GM18951 (cell line): Measurements from ENCODE around the gene PDLIM3.
"Not testable (repeated sequence)": the region's sequence is repeated elsewhere in the genome, so short reads cannot be mapped to it uniquely, and the experiment has no call there.

ENCODE experiments used
- POLR2A ChIP-seq: IDR thresholded peaks from 4 replicates; pipeline ENCODE4 v1.6.1; 2011; ENCODE audit warnings: mild to moderate bottlenecking; ENCODE audit not compliant: insufficient read length, insufficient read depth; ENCODE audit errors: extremely low read depth
- in situ Hi-C: fragments of 300-500 bp; cut with MboI; formaldehyde crosslinking; loops from one replicate; pipeline ENCODE4 v1.12.0; 2022; ENCODE audit warnings: low sequenced_read_pairs, mixed read lengths, inconsistent platforms; ENCODE audit not compliant: unreplicated experiment

The PDLIM3 gene

DNA sequence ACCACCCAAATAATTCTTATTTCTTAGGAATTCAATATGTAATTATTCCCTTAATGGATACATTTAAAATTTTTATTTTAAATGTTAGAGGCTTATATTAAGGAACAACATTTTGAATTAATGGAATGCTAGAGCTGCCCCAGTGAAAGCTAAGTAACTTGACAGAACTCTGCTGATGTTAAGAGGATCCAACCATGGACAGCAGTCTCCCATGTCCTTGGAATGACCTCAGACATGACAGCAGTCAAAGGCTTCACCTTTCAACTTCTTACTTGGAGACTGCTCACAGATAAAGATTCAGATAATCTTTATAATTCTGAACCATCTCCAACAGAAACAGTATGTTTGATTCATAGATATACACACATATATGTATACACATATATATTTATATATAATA, 17.2 kb downstream of the PDLIM3 start:
- in situ Hi-C loops = no loop called here
- TF ChIP-seq POLR2A = no peak

DNA sequence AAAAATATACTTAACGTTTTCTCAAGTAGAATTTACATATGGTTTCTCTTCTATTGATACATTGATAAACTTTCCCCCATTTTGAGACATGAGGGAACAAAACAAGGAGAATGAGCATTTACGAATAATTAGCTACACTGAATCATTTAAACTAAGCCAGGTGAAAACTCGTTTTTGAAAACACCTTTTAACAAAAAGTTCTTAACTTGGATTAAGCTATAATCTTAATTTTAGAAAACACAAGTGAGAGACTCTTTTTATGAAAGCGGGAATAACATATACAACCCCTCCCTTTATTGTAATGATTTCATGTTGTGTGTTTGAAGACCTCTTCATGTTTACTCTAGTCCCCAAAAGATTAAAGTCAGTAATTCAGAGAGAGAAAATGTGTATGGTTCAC, 20.1 kb downstream of the PDLIM3 start:
- no peak for TF ChIP-seq POLR2A
- in situ Hi-C loops = no loop called here

DNA sequence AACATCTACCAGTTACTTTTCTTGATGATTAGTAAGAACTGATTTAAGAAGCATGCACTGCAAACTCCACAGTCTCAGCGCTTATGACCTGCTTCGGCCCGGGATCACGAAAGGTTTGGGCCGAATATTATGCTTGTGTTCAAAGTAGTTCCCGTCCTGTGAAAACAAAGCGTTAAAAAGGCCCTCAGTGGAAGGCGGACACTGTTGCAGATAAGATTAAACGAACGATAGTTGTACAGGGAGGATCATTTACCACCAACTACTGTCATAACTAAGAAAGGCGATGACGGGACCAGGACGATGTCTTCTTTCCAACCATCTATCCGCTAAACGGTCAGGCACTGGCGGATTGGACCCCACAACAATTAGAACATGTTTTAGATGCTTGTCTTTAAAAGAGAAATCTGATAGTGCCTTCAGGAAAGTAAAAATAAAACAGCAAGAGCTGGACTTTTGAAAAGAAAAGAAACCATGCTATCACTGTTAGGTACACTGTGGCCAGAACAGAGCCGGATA, 21.1 kb downstream of the PDLIM3 start:
- no peak for TF ChIP-seq POLR2A
- in situ Hi-C loops = no loop called here

DNA sequence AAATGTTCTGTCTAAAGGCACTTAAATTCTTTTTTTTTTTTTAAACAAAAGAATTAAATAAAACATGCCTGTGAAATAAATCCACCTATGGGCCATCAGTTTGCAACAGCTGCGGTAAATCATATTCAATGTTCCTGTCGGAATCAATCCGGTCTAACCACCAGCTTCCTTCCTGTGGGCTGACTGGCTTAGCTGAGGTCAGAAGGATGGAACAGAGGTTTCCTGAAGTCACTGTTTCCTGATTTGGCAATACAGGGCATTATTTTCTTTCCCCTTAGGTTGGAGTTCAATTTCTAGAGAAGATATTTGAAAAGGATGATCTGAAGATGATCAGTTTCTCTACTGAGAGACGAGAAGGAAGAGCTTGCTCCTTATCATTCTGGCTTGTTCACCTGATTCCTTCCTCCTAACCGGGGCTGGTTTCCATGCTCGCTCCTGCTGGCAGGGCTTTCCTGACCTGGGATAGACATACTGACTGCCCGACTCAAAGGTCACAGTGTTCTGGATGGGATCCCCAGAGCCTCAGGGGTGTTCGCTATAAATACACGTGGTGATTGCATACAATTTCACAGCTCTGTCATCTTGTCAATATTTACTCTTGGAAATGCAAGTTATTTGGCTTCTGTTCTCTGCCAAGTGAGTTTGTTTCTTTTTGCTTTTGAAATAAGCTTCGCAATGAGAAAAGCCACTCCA, 21.7 kb downstream of the PDLIM3 start:
- in situ Hi-C loops = no loop called here

DNA sequence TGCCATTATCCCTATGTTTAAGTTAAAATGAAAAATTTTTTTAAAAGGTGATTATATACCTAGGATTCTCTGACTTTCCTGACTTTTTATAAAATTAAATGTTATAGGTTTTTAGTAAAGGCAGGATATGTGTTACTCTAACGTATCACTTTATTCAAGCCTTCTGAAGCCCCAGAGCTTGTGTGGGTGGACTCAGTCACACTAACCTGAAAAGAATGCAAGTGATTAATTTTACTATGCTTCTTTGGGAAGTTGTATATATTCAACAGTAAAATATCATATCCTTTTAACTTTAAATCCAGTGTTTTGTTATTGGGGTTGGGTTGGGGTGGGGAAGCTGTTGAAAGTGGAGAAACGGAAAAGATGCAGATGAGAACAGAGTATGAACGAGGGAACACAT, 22.8 kb downstream of the PDLIM3 start:
- in situ Hi-C loops = no loop called here
- TF ChIP-seq POLR2A = no peak

More for the DNA sequence above, 21.7 kb downstream of the PDLIM3 start:
- no peak for TF ChIP-seq POLR2A

DNA sequence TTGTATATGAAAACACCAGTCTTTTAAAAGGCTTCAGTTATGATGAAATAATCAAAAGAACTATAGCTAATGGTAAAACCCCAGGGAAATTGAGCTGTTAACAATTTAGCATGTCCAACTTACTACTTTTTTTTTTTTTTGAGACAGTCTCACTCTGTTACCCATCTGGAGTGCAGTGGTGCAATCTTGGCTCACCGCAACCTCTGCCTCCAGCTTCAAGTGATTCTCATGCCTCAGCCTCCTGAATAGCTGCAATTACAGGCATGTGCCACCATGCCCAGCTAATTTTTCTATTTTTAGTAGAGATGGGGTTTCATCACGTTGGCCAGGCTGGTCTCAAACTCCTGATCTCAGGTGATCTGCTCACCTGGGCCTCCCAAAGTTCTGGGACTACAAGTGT, 24.1 kb downstream of the PDLIM3 start:
- in situ Hi-C loops = not testable (repeated sequence)

DNA sequence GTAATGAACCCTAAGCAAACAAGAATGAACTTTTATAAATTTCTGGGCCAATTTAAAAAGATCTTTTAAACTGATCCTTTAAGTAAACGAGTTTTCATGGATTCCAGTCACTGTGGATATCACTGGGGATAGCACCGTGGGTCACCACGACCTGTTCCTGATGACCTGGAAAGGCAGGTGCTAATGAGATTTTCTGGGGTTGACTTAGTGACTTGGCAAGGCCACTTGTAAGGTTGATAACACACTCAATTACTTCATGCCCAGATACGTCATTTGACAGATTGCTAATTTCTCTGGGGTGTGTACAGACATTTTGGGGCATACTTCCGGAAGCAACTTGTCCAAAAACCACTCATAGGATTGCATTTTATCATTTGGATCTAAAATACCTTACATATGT, 24.5 kb downstream of the PDLIM3 start:
- in situ Hi-C loops = no loop called here

DNA sequence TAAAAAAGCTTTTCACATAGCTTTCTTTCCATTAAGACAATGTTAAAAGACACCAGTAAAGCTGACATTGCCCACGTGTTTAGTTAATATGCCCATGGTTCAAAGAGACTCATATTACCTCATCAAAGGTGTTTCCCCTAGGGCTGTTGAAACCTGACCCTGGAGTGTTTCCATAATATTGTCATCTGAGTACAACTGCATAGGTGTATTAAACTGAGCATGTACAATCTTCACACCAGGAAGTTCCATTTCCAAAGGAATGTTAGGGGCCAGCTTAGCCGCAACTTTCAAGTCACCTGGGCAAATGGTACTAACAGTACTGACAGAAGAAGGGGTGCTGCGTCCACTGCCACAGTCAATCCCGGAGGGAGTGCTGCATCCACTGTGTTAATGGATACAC, 27.1 kb downstream of the PDLIM3 start:
- TF ChIP-seq POLR2A = no peak
- in situ Hi-C loops = no loop called here

More for the DNA sequence above, 24.5 kb downstream of the PDLIM3 start:
- TF ChIP-seq POLR2A = no peak

DNA sequence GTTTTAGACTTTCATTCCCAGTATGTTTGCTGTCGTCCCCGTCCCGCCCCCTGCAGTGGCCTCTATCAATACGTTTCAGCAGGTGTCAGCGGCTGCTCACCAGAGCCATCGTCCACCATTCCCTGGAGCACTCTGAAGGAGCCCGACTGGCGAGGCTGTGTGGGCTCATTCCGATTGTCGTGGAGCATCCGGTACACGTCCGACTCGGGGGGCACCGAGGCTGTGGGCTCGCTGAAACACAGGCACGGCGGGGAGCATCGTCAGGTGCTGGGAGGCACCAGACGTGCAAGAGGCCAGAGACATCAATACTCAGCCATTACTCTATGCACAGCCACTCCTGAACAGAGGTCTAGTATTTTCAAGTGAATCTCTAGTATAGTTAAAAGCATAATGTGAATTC, 28.9 kb downstream of the PDLIM3 start:
- TF ChIP-seq POLR2A = no peak
- in situ Hi-C loops = no loop called here

DNA sequence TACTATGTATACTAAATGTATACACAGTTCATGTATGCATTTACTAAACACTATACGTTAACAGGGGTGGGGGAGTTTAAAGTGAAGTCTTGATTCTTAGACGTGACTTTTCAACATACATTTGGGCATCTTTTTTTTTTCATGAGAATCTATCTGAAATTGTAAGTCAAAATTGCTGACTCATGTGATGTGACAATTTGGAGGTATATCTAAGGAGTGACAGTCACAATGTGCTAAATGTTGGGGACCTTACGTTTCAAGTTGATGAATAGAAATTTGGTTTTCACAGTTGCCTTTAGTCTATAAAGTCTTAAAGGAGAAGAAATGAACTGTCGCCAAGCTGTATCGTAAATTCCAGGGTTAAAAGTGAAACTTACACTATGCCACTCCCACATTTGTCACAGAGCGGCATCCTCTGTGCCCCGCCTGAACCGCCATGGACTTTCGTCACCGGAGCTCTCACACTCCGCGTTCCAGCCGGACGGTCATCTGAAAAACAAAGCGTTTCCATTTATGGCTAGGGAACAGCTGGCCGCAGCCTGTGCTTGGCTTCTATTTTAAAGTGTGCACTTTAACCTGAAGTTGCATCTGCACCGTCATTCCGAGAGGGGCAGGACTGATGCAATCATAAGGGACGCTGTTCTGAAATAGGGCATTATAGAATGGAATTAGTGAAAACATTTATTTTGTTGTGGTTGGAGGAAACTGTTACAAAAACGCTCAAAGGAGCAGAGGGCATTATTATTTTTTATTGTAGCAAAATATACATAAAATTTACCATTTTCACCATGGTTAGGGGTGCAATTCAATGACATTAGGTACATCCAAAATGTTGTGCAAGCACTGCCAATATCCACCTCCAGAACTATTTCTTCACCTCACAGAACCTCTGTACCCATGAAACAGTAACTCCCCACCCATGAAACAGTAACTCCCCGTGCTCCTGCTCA, 30.9 kb downstream of the PDLIM3 start:
- TF ChIP-seq POLR2A = no peak
- in situ Hi-C loops = no loop called here

DNA sequence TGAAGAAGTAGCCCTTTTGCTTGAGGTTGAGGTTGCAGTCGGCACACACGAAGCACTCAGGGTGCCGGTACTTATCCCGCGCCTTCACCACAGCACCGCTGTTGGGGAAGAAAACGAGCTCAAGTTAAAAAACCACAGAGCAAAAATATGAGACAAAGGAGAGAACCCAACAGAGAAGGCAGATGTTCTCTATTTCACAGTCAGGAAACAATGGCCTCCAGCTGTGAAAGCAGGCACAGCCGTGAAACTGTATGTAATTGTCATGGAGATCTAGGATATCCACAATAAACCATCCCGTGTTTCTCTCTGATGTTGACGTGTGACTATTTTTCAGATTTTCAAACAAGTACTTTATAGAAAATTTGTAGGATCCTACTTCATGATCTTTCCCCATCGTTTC, 32.9 kb downstream of the PDLIM3 start:
- TF ChIP-seq POLR2A = no peak
- in situ Hi-C loops = no loop called here

DNA sequence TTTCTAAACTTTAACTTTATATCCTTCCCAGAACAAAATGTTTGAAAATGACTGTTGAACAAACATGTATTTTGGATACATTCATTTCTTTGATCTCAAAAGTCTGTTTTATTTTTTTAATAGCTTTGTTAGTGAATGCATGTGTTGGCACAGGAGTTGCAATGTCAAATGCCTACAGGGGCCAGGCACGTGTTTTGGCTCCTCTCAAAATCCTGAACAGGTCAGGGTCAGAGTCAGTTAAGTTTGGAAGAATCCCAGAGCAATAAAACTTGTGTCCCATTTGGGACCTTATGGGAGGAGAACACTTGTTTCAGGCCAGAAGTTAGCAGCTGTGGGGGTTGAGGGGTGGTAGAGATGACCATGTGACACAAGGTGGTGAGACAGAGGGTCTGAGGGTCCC, 34.7 kb downstream of the PDLIM3 start:
- in situ Hi-C loops = no loop called here
- no peak for TF ChIP-seq POLR2A

DNA sequence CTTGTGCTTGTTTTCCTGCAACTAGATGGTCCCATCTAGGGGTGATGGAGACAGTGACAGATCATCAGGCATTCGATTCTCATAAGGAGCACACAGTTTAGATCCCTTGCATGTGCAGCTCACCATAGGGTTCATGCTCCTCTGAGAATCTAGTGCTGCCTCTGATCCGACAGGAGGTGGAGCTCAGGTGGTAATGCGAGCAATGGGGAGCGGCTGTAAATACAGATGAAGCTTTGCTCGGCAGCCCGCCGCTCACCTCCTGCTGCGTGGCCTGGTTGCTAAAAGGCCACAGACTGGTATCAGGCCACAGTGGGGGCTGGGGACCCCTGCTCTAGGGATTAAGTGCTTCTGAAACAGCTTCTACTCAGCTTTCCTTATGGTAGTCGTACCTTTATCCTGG, 35.3 kb downstream of the PDLIM3 start:
- no peak for TF ChIP-seq POLR2A
- in situ Hi-C loops = no loop called here

DNA sequence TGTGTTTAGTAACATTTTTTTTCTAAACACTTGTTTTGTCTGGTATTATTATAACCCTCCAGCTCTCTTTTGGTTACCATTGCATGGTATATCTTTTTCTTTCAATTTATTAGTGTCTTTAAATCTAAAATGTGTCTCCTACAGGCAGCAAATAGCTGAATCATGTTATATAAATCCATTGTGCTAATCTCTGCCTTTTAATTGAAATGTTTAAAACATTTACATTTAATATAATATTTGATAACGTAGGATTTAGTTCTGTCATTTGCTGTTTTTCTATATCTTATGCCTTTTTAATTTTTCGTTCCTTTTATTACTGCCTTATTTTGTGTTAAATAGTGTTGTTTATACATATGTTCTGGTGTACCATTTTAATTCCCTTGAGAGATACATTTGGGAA, 46.7 kb downstream of the PDLIM3 start:
- TF ChIP-seq POLR2A = no peak
- in situ Hi-C loops = no loop called here
